Mucosa of gallbladder (tissue), 1 donor: Measurements from ENCODE around the gene ANO8. TPM values are rescaled to one million over a fixed set of nuclear protein-coding genes. Genes with fewer than 3 reads are reported as not detected.
A peak's percentile ranks its signal among the peaks of the same experiment; 100 is the strongest.
"Not testable (repeated sequence)": the region's sequence is repeated elsewhere in the genome, so short reads cannot be mapped to it uniquely, and the experiment has no call there.

ENCODE experiments used
- DNase-seq: peaks from one replicate; pipeline ENCODE4 v3.0.0-alpha.2; 2020; ENCODE audit warnings: low spot score
- total RNA-seq: library from RNA; stranded (reverse); gene quantifications from one replicate; pipeline ENCODE4 v1.2.1, GENCODE V29; 2021
- donor health status: DM: no; HTN: no; CAD: no.

Gene ANO8
- total RNA-seq, 1 donor from 2014 or later, result 33.2 TPM

- no peak for DNase-seq
Observed at GRCh38 chr19:17312189-17313113, 22.2 kb downstream of the ANO8 start.

- DNase-seq, result no peak
Observed at GRCh38 chr19:17311455-17312188, 23.0 kb downstream of the ANO8 start.

- DNase-seq, result no peak
Observed at GRCh38 chr19:17309965-17310461, 24.6 kb downstream of the ANO8 start.

DNA sequence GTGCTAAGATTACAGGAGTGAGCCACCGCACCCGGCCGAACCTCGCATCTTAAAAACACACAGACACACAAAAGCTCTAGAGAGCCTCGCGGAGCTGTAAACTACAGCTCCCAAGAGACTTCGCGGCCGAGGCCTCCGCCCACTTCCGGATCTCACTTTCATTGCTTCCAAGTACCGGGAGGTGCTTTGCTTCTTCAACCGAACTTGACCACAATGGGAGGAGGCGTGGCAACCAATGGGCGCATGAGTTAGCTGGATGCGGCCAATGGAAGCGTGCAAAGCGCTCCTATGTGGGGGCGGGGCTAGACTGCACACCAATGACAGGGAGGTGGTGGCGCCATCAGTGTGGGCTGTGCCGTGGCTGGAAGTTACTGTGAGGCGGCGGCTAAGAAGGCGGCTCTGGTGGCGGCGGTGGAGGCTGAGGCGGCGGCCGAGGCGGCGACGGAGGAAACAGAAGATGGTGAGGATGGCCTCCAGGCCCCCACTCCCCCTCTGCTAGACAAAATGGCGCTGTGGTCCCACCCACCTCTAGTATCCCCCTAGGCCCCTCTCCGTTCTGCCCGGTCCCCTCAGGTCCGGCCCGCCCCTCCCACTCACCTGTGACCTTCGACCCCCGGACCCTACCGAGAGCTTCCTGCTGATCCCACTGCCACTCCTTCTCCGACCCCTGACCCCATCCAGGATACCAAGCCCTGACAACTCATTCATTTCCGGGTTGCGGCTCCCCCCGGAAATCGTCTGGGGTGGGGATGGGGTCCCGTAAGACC is 25.3 kb downstream of the ANO8 start, which contains the start of gene DDA1:
DDA1 (plus strand) TSS at position 366 of the 767 bp plus-strand sequence; CDS start at position 458, 92 bp downstream.
- peak; percentile 100 for DNase-seq

DNA sequence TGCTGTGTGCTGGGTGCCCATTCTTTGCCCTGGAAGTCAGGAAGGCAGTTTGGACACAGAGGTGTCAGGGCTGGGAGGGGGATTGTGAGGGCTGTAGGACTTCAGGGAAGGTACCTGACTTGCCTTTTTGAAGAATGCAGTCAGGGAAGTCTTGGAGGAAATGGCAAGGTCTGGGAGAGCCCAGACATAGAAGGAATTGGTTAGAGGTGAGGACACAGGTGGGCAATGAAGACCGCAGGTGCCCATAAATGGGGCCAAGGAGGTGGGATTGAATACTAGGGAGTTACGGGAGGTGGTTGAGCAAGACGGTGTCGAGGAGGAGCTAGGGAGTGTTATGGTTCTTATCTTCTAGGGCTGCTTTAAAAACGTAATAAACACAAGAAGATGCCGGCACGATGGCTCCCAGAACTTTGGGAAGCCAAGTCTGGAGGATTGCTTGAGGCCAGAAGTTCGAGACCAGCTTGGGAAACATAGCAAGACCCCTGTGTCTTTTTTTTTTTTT is 26.7 kb downstream of the ANO8 start:
- no peak for DNase-seq

GRCh38 chr19:17306285-17306714 is 28.4 kb downstream of the ANO8 start:
- DNase-seq, result no peak

DNA sequence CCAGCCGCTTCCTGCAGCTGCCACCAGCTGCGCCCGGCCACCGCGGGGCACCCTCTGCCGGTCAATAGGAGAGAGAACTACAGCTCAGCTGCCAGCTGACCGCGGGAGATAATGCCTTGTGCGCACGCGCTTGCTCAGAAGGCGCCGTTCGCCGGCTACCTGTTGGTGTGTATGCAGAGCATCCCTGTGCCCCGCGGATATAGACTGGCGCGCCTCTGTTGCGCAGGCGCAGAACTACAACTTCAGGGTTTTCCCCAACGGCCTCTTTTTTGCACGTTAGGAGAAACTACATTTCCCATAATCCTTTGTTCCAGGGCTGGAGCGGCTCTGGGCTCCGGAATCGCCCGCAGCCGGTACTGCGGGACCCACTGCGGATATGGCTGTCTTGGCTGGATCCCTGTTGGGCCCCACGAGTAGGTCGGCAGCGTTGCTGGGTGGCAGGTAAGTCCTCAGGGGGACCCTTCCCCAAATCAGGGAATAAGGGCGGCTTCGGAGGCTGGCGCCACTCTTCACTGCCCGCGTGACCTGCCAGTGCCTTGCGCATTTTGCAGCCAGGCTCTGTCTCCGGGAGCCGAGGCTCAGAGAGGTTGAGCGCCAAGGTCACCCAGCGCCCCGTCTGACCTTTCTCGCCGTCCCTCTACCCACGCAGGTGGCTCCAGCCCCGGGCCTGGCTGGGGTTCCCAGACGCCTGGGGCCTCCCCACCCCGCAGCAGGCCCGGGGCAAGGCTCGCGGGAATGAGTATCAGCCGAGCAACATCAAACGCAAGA is 29.0 kb downstream of the ANO8 start, which contains the start of gene MRPL34:
MRPL34 (plus strand) TSS at position 356 of the 768 bp plus-strand sequence; CDS start at position 377, 21 bp downstream.
- peak; percentile 98 for DNase-seq

DNA sequence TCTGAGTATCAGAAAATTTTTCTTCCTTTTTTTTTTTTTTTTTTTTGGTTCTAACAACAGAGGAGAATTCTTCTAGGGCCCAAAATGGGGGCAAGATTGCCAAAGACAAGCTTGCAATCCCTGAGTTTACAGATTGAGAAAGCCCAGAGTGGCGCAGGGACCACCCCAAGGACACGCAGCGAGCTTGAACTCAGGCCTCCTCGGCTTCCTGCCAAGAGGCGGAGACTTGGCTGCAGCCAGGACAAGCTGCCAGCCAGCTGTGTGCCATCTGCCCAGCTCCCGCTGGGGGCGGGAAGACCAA is 29.5 kb downstream of the ANO8 start:
- no peak for DNase-seq

DNA sequence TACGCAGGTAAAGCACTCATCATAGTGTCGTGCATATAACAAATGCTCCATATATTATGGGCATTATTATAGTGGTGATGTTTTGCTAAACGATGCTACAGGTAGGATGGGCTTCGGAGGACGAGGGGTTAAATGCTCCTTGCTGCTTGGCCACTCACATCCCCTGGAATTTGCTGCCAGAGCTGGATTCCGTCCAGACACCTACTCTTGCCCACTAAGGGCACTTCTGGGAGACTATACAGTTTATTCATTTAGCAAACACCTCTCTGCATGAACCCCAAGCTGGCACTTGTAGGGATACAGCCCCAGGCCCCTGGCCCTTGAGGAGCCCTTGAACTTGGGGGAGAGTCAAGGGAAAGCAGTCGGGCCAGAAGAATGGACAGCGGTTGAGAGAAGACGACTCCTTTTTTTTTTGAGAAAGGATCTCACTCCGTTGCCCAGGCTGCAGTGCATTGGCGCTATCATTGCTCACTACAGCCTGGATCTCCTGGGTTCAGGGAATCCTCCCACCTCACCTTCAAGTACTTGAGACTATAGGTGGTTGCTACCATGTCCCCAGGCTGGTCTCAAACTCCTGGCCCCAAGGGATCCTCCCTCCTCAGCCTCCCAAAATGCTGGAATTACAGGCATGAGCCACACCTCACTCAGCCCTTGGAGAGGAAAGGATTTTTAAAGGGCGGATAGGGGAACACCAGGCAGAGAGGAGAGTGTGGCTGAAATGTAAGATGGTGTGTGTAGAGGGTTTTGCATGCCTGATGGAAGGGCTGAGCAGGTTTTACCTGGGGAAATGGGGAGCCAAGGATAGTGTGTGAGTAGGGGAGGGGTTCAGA is 30.1 kb downstream of the ANO8 start:
- DNase-seq, result no peak

DNA sequence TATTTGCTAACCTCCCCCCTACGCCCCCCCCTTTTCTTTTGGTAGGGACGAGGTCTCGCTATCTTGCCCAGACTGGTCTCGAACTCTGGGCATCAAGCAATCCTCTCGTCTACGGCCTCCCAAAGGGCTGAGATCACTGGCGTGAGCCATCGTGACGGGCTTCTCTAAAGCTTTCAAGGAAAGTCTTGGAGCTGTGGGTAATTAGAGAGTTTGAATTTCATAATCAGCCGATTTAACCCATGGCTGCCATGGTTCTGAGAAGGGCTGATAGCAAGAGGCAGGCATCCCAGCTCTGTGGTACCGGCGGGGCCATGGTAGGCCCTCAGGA is 30.8 kb downstream of the ANO8 start:
- DNase-seq, result no peak

DNA sequence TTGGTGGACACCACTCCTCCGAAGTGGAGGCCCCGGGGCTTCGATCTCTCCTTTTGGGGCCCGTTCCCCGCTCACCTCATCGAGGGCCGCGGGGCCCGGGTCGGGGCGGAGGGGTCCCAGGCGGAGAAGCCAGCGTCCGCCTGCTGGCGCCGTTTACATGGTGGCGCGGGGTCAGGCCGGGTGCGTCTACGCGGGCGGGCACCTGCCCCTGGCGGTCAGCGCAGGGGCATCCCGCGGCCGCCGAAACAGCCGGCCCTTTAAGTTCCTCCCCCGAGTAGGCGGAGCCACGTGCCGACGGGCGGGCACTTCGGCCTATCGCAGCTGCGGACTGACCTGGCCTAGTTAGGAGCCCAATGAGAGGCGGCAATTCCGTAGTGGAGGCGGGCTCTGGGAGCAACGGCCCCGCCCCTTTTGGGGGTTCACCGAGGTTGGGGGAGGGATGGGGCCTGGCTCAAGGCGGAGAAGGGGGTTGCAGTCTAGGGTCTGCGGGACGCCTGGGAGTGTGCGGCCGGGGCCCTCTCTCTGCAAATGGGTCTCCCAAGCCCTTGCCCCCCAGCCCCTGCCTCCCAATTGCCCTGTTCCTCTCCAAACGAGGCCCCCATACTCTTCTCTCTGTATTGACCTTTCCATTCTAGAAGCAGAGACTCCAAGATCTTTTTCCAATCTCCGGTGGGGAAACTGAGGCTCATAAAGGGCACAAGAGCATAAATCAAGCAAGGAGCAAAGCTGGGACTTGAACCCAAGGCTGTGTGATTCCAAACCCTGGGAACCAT is 31.3 kb downstream of the ANO8 start, which contains the start of gene ABHD8:
ABHD8 (minus strand) TSS at position 259 of the 773 bp plus-strand sequence. CDS start 1,809 bp downstream, outside the sequence.
- peak; percentile 96 for DNase-seq

DNA sequence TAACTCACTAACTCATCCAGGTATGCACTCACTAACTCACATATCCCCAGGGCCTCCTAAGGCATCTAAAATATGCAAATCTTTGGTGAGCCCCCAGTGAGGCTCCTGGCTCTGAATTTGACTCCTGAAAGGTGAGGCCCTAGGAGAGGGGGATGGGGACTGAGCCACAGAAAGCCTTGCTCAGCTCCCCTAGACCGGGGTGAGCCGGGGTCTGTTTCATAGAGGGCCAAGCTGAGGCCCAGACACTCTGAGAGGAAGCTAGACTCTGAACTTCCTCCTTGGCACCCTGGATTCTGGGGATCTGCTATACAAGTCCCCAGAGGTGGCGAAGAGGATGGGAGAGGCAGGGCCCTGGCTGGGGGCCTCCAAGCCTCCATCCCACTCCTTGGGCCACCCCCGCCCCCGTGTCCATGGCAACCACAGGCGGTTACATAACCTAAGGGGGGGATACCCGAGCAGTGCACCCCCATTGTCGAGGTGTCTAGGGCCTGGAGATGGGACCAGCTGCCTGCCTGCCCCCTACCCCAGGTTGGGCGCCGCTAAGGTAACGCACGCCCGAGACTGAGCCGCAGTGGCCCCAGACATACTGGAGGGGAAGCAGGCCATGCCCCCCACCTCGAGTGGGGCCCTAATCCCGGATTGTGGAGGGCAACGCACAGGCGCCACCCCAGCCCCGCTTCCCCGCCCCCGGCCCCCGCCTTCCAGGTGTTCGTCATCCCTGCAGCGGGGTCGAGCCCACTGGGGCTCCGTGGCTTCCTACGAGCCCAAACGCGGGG is 32.1 kb downstream of the ANO8 start:
- DNase-seq, result no peak

- DNase-seq, result no peak
Observed at GRCh38 chr19:17300992-17301619, 33.5 kb downstream of the ANO8 start.

GRCh38 chr19:17296976-17297375 is 37.7 kb downstream of the ANO8 start:
- no peak for DNase-seq

DNA sequence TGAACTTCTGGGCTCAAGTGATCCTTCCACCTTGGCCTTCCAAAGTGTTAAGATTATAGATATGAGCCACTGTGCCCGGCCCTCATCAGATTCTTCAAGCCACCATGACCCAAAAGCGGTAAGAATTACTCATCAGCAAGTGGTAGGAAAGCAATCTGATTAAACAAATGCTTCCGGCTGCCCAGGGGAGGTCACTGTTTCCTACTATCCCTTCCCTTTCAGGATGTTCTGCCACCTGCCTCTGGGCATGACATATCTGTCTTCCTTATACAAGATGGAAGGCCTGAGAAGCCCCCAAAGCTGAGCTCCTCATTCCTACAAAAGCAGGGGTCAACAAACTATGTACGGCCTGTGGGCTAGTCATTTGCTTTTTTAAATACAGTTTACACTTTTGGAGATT is 38.4 kb downstream of the ANO8 start:
- DNase-seq, result no peak

- not testable (repeated sequence) for DNase-seq
Observed at GRCh38 chr19:17295551-17295950, 39.1 kb downstream of the ANO8 start.

GRCh38 chr19:17294051-17294891 is 40.4 kb downstream of the ANO8 start:
- no peak for DNase-seq
